GM12878 (cell line): ENCODE measurements around the gene RAF1. TPM values are rescaled to one million over a fixed set of nuclear protein-coding genes. Genes with fewer than 3 reads are reported as not detected.

Experiments
- ATAC-seq: fragments of 200-7000 bp; cut with Tn5 transposase; 3 replicates; pipeline ENCODE4 v1.9.1; 2020; ENCODE audit warnings: mild to moderate bottlenecking, moderate library complexity
- BruUV-seq: library from RNA; stranded (reverse); fragments of 400-500 nt; replicated peaks from 2 replicates; lab custom pipeline; 2021; lab: Mats Ljungman, UMichigan
- CTCF ChIA-PET: fragments of 300-600 bp; sonication (Branson Sonifier 250); formaldehyde crosslinking; extraction: SDS; loops from one replicate; lab custom pipeline; 2021; ENCODE audit warnings: inconsistent platforms; lab: Yijun Ruan, JAX
- POLR2A ChIA-PET: fragments of 350-600 bp; formaldehyde crosslinking; extraction: SDS; loops from one replicate; lab custom pipeline; 2021; ENCODE audit warnings: inconsistent platforms; lab: Charles Lee
- RAD21 ChIA-PET: fragments of 300-600 bp; sonication (Branson Sonifier 250); formaldehyde crosslinking; loops from one replicate; lab custom pipeline; 2023; ENCODE audit warnings: antibody characterized with exemption; ENCODE audit not compliant: unreplicated experiment; lab: Charles Lee
- SMC1A ChIA-PET: fragments of 300-600 bp; sonication (Branson Sonifier 250); formaldehyde crosslinking; loops from one replicate; lab custom pipeline; 2023; ENCODE audit not compliant: unreplicated experiment, uncharacterized antibody; lab: Charles Lee
- DNase-seq: peaks from one replicate; pipeline ENCODE4 v3.0.0-alpha.2; 2011; ENCODE audit warnings: low read depth, low spot score
- FAIRE-seq: peaks from 3 replicates; lab custom pipeline; 2011; peaks lifted over from hg19 to GRCh38; lab: Jason Lieb, UNC
- H2AFZ ChIP-seq: 2 replicates; pipeline ENCODE4 v1.6.0; 2011; ENCODE audit warnings: low read depth, low read length, control low read depth; ENCODE audit not compliant: control insufficient read depth
- H3K27ac ChIP-seq: 2 replicates; pipeline ENCODE4 v1.5.1; 2011; ENCODE audit warnings: control low read depth; ENCODE audit not compliant: control insufficient read depth, insufficient read depth
- H3K27me3 ChIP-seq, 2 experiments: replicated peaks in 1 of 2; 2 replicates each; pipeline versions ENCODE4 v1.6.0 to v1.6.1; 2011; ENCODE audit warnings: low read length in 1 of 2; ENCODE audit not compliant: control insufficient read depth in 2 of 2, insufficient read depth in 2 of 2
- H3K36me3 ChIP-seq, 2 experiments: 2 replicates each; pipeline ENCODE4 v1.5.1; 2011; ENCODE audit warnings: low read length in 1 of 2; ENCODE audit not compliant: control insufficient read depth in 2 of 2, insufficient read depth in 2 of 2
- H3K4me1 ChIP-seq: 2 replicates; pipeline ENCODE4 v1.6.1; 2011; ENCODE audit warnings: mild to moderate bottlenecking, low read length, moderate library complexity, mixed read lengths; ENCODE audit not compliant: control insufficient read depth, insufficient read depth
- H3K4me2 ChIP-seq: 2 replicates; pipeline ENCODE4 v1.6.0; 2011; ENCODE audit warnings: control low read depth; ENCODE audit not compliant: control insufficient read depth, insufficient read depth
- H3K4me3 ChIP-seq: fragments of 200-600 bp; sonication (generic); 2 replicates; pipeline ENCODE4 v1.5.1; 2016
- H3K79me2 ChIP-seq: 2 replicates; pipeline ENCODE4 v1.6.0; 2011; ENCODE audit warnings: low read length; ENCODE audit not compliant: control insufficient read depth, insufficient read depth
- H3K9ac ChIP-seq: 2 replicates; pipeline ENCODE4 v1.8.0; 2011; ENCODE audit warnings: low read length, control low read depth, mixed read lengths; ENCODE audit not compliant: control insufficient read depth, insufficient read depth
- H3K9me3 ChIP-seq: replicated peaks from 3 replicates; pipeline ENCODE4 v1.5.1; 2011; ENCODE audit warnings: mild to moderate bottlenecking, low read length; ENCODE audit not compliant: control insufficient read depth, insufficient read depth
- H4K20me1 ChIP-seq: 2 replicates; pipeline ENCODE4 v1.6.0; 2011; ENCODE audit not compliant: control insufficient read depth, insufficient read depth
- CREM ChIP-seq: IDR thresholded peaks from 2 replicates; pipeline ENCODE4 v1.6.1; 2014; ENCODE audit warnings: antibody characterized with exemption, low read depth
- DPF2 ChIP-seq: fragments of 450-650 bp; IDR thresholded peaks from 2 replicates; pipeline ENCODE4 v1.6.1; 2017; ENCODE audit warnings: mild to moderate bottlenecking
- IRF4 ChIP-seq: IDR thresholded peaks from 2 replicates; pipeline ENCODE4 v1.6.1; 2011; ENCODE audit warnings: low read depth, low read length
- JUNB ChIP-seq: IDR thresholded peaks from 2 replicates; pipeline ENCODE4 v1.6.1; 2016; ENCODE audit warnings: antibody characterized with exemption, mild to moderate bottlenecking
- POLR2AphosphoS2 ChIP-seq: IDR thresholded peaks from 2 replicates; pipeline ENCODE4 v1.6.1; 2011; ENCODE audit warnings: low read depth, mild to moderate bottlenecking, low read length, improper control_type of control experiment, moderate library complexity
- POU2F2 ChIP-seq: IDR thresholded peaks from 3 replicates; pipeline ENCODE4 v1.6.1; 2011; ENCODE audit warnings: low read depth, mild to moderate bottlenecking, low read length, borderline replicate concordance
- SIX5 ChIP-seq: IDR thresholded peaks from 2 replicates; pipeline ENCODE4 v1.6.1; 2011; ENCODE audit warnings: mild to moderate bottlenecking, low read depth, low read length, moderate library complexity; ENCODE audit not compliant: severe bottlenecking
- ZNF622 ChIP-seq: fragments of 450-650 bp; IDR thresholded peaks from 2 replicates; pipeline ENCODE4 v1.6.1; 2017; ENCODE audit warnings: mild to moderate bottlenecking, inconsistent platforms
- WGBS: methylation state at CpG from one replicate; pipeline ENCODE4 v1.1.6; 2016; ENCODE audit warnings: low lambda C conversion rate; ENCODE audit not compliant: insufficient replicate concordance, insufficient coverage; ENCODE audit errors: missing lambda C conversion rate; 5-methylcytosine and 5-hydroxymethylcytosine counted together
- in situ Hi-C: fragments of 300-500 bp; cut with MboI; formaldehyde crosslinking; loops from 9 replicates; pipeline ENCODE4 v1.14.3; 2018; ENCODE audit warnings: mixed read lengths
- intact Hi-C: fragments of 100-400 bp; cut with micrococcal nuclease; formaldehyde crosslinking; loops from one replicate; pipeline ENCODE4 v1.14.2; 2022; ENCODE audit not compliant: unreplicated experiment
- polyA plus RNA-seq, 11 experiments: library from polyadenylated mRNA; depleted of rRNA in 4 of 11; unstranded in 6 of 11; stranded (reverse) in 5 of 11; fragments of >200 nt; fragmentation: Nextera tagmentation in 4 of 11; fragmentation: Illumina TruSeq in 1 of 11; extraction: Ambion mirVana in 4 of 11; extraction: Trizol in 1 of 11; gene quantifications; 1 replicate in 1 of 11; 2 replicates in 10 of 11; pipeline versions ENCODE4 v1.2.1 to v1.2.3, GENCODE V29; 2011 to 2016; ENCODE audit warnings: inconsistent platforms in 2 of 11, missing spikeins in 2 of 11, low read depth in 1 of 11
- total RNA-seq, 4 experiments: library from RNA; depleted of rRNA in 3 of 4; stranded (reverse); fragments of >200 nt in 3 of 4; fragmentation: Illumina TruSeq in 1 of 4; extraction: Trizol in 1 of 4; gene quantifications; 2 replicates each; pipeline versions ENCODE4 v1.2.1 to v1.2.3, GENCODE V29; 2013 to 2021

The RAF1 gene
- total and polyA plus RNA-seq, 10 of the 15 experiments (the other 5 are each of a cell fraction or from before 2014, with no cell fraction given), result 20.4 to 151 (median 77.8) TPM

GRCh38 chr3:12585181-12585580, 78.7 kb downstream of the RAF1 start:
- no peaks in the 10 kb centered on the region for H3K27me3 ChIP-seq
- DNase-seq, result no peak
- WGBS, result 97% methylated on average over 3 of the region's 3 CpGs
- intact Hi-C loops, result no loop called here
- no peak for ATAC-seq
- no peak overlapping the region for H3K9ac ChIP-seq
- H3K4me1 ChIP-seq, result peaks cover 6% of the 10 kb centered on the region; the same call in 1 of the 2 replicates
- H3K79me2 ChIP-seq, result no peaks in the 10 kb centered on the region
- H3K9me3 ChIP-seq, result no peaks in the 10 kb centered on the region
- in situ Hi-C loops, result no loop called here
- ChIA-PET POLR2A (interaction anchor here (2.1 kb wide), 1 partner anchor 23 kb away, joined by 6 read pairs; no protein-coding TSS in a partner anchor), RAD21 (no interaction called here), CTCF (interaction anchor here (0.7 to 1.6 kb wide), 4 partner anchors 14 to 42 kb away, joined by 3 to 4 read pairs (median 4); no protein-coding TSS in a partner anchor), SMC1A (interaction anchor here (0.7 to 1.3 kb wide), 3 partner anchors 12 to 74 kb away, joined by 3 to 4 read pairs (median 4); no protein-coding TSS in a partner anchor)
- H3K36me3 ChIP-seq, result peaks cover 36 to 51% of the 10 kb centered on the region in 2 experiments; a peak in 3 of 4 replicates
- FAIRE-seq, result no peak
- TF ChIP-seq ZNF622, result no peak
- TF ChIP-seq CREM, result no peak
- 0 out of 2 replicates have a peak, but pooled peaks have one; percentile 37 for TF ChIP-seq POLR2AphosphoS2
- TF ChIP-seq SIX5, result no peak
- TF ChIP-seq POU2F2, result no peak
- no peak for TF ChIP-seq JUNB
- TF ChIP-seq IRF4, result no peak
- TF ChIP-seq DPF2, result no peak
- H3K4me2 ChIP-seq, result no peak overlapping the region
- H2AFZ ChIP-seq, result no peak overlapping the region
- H3K4me3 ChIP-seq, result no peak overlapping the region
- no TSS peak for BruUV-seq
- H4K20me1 ChIP-seq, result no peaks in the 10 kb centered on the region
- no peak overlapping the region for H3K27ac ChIP-seq
